ENCODE results near the gene SOAT2.
A peak's percentile ranks its signal among the peaks of the same experiment; 100 is the strongest.

SOAT2 gene

GRCh38 chr12:53102883-53103807 lies at the start of gene SOAT2:
SOAT2 (plus strand) TSS chr12:53103486; CDS start chr12:53103578, 92 bp downstream.
- DNase-seq = no peak

GRCh38 chr12:53054112-53054878 lies 49.0 kb upstream of the SOAT2 start:
- peak; percentile 80 to 93 for DNase-seq

- no peak for DNase-seq
Measured at GRCh38 chr12:53055471-53056266, 47.6 kb upstream of the SOAT2 start.

DNA sequence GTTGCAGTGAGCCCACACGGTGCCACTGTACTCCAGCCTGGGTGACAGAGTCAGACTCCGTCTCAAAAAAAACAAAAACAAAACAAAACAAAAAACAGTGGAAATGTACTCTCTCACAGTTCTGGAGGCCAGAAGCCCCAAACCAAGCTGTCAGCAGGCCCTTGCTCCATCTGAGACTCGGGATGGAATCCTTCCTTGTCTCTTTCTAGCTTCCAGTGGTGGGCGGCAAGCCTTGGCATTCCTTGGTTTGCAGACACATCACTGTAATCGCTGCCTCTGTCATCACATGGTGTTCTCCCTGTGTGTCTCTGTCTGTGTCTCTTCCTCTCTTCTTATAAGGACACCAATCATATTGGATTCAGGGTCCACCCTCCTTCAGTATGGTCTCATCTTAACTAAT lies 47.0 kb upstream of the SOAT2 start:
- DNase-seq = no peak

DNA sequence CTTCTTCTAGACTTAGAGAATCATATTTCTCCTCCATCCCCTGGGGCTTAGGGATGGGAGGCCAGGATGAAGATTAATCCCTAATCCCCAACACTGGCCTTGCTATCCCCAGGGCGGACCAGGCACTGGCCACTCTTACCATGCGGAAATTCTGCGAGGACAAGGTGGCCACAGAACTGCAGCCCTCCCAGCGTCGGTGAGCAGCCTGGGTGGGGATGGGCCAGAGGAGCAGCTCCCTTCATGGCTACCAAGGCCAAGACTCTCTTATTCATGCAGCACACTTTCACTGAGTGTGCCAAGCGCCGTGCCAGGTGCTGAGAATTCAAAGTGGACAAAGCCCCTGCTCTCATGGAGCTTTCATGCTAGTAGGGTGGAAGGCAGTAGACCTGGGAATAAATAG lies 46.4 kb upstream of the SOAT2 start:
- DNase-seq = no peak

DNA sequence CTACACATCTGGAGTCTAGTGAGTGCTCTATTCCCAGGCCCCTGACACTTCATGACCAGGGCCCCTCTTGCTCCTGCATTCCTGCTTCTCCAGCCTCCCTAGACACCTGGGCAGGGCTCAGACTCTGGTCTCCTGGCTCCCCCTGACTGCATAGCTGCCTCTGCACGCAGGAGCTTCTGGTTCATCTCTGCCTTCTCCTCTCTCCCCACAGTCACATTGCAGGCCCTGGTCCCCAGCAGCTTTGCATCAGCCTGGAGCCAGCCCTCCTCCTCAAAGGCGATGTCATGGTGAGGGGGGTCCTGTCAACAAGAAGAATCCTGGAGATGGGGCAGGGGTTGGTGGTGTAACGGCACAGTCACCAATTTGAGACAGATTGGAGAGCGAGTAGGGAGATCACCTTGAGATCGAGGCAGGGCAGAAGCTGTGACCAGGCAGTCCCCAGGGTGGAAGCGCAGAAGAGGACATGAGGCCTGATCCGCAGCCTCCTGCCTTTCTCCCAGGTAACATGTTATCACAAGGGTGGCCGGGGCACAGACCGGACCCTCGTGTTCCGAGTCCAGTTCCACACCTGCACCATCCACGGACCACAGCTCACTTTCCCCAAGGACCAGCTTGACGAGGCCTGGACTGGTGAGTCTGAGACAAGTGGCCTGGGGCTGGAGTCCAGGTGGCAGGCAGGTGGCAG lies 45.3 kb upstream of the SOAT2 start:
- no peak for DNase-seq

GRCh38 chr12:53058674-53059433 lies 44.4 kb upstream of the SOAT2 start:
- DNase-seq = no peak

- no peak for DNase-seq
Measured at GRCh38 chr12:53059434-53060063, 43.7 kb upstream of the SOAT2 start.

DNA sequence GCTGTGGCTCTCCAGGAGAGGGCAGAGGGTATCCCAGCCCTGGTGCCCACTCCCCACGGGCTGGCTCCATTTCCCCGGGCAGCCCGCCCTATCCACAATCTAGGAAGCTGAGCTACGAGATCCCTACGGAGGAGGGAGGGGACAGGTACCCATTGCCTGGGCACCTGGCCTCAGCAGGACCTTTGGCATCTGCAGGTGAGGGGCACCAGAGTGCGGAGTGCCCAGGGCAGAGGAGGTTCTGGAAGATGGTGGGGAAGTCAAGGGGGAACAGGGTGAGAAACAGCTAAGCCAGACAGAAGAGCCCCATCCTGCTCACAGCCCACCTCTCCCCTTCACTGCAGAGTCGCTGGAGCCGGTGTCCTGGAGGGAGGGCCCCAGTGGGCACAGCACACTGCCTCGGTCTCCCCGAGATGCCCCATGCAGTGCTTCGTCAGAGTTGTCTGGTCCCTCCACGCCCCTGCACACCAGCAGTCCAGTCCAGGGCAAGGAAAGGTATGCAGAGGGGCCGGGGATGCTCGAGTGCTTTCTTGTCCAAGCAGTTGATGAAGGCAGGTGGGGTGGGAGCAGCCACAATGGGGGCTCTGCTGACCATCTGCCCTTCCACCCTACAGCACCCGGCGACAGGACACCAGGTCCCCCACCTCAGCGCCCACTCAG lies 43.1 kb upstream of the SOAT2 start:
- DNase-seq = no peak

DNA sequence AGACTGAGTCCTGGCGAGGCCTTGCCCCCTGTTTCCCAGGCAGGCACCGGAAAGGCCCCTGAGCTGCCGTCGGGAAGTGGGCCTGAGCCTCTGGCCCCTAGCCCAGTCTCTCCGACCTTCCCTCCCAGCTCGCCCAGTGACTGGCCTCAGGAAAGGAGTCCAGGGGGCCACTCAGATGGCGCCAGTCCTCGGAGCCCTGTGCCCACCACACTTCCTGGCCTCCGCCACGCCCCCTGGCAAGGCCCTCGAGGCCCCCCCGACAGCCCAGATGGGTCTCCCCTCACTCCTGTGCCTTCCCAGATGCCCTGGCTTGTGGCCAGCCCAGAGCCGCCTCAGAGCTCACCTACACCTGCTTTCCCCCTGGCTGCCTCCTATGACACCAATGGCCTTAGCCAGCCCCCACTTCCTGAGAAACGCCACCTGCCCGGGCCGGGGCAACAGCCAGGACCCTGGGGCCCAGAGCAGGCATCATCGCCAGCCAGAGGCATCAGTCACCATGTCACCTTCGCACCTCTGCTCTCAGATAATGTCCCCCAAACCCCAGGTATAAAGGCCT lies 42.5 kb upstream of the SOAT2 start:
- no peak for DNase-seq

DNA sequence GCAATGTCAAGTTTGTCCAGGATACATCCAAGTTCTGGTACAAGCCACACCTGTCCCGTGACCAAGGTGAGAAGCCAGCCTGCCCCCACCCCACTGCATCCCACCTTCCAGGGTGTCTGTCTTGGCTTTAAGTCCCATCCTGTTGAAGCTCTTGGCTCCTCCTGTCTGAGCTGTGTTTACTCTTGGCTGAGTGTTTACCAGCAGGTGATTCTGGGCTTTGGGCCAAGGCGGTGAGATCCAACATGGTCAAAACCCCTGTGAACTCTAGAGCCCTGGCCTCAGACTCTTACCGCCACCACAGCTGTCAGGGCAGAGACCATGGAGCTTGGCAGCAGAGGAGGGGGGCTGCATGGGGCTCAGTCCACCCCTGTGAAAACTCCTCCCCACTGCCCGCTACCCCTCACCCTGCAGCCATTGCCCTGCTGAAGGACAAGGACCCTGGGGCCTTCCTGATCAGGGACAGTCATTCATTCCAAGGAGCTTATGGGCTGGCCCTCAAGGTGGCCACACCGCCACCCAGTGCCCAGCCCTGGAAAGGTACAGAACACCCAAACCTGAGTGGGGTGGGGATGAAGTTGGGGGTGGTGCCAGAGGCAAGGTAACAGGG lies 41.8 kb upstream of the SOAT2 start:
- peak in 1 of 2 experiments; percentile 29 for DNase-seq

DNA sequence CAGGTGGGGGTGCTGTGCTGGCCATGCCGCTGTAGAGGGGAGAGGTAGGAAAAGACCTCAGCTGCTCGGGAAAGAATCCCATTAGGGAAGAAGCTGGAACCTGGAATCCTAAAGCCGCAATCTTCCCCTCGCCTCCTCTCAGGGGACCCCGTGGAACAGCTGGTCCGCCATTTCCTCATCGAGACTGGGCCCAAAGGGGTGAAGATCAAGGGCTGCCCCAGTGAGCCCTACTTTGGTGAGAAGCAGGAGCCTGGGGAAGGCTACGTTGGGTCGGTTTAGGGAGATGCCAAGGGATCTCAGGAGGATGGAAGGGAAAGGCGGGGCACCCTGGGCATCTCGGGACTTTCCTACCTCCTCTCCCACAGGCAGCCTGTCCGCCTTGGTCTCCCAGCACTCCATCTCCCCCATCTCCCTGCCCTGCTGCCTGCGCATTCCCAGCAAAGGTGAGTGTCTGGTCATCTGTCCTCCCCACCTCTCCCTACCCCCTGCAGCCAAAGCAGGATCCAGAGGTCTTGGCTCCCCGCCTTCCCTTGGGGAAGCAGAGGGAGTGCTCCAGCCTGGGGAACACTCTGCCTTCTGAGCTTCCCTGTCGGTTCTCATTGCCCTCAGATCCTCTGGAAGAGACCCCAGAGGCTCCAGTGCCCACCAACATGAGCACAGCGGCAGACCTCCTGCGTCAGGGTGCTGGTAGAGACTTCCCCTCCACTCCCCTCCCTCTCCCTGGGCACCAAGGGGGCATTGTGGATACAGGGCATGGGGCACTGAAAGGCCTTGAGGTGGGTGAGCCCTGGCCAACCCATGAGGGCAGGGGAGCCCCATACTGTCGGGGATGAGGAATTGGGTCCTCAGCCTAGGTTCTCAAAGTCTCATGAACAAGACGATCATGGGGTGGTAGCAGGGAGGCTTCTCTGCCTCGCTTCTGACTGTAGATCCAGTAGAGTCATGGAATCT lies 41.0 kb upstream of the SOAT2 start:
- DNase-seq = no peak

DNA sequence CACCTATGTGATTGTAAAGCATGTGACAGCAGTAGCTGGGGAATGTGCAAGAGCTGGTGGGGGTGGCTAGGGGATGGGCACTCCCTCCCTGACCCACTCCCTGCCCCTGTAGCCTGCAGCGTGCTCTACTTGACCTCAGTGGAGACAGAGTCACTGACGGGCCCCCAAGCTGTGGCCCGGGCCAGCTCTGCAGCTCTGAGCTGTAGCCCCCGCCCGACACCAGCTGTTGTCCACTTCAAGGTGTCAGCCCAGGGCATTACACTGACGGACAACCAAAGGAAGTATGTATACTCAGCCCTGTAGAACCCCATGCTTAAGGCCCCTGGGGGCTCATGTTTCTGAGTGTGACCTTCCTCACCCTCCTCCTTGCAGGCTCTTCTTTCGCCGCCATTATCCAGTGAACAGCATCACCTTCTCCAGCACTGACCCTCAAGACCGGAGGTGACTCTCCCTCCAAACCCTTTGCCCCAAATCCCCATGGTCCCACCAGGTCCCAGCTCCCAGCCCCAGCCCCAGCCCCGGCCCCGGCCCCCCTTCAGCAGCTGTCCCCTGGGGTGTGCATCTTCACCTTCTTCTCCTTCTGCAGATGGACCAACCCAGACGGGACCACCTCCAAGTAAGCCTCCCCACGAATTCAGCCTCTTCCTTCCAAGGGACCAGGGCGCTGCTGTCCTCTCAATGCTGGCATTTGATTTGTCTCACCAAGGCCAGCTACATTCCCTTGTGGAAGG lies 40.1 kb upstream of the SOAT2 start:
- no peak for DNase-seq

- DNase-seq = no peak
Measured at GRCh38 chr12:53063708-53064612, 39.3 kb upstream of the SOAT2 start.

DNA sequence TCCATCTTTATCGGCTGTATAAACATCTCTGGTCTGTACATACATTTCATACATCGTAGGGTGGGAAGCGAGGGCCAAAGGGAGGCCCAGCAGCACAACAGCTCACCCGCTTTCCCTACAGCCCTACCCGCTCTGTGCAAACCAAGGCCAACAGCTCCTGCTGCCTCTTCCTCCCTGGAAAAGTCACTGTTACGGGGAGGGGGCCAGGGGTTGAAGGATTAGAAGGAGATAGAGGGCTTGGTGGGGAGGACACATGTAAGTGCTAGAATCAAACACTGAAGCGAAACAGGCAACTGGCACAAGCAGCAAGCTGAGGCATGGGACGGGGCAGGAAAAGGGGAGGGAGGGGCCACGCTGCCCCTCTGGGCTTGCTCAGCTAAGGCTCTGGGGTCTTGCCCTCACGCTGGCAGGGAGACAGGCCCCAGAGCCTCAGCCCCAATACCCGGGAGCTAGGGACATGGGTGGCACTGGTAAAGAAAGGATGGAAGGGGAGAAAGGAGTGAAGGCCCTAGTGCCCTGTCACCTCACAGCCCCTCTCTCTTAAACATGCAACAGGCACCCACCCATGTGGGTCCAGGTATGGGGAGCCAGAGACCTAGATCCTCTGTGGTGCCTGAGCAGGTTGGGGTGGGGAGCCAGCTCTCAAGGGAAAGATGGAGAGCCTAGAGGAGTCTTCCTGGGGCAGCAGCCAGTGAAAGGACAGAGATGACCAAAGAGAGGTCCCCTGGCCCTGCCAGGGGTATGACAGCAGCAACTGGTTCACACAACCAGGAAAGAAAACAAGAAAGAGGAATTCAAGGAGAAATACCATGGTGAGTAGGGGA lies 38.5 kb upstream of the SOAT2 start:
- no peak for DNase-seq

DNA sequence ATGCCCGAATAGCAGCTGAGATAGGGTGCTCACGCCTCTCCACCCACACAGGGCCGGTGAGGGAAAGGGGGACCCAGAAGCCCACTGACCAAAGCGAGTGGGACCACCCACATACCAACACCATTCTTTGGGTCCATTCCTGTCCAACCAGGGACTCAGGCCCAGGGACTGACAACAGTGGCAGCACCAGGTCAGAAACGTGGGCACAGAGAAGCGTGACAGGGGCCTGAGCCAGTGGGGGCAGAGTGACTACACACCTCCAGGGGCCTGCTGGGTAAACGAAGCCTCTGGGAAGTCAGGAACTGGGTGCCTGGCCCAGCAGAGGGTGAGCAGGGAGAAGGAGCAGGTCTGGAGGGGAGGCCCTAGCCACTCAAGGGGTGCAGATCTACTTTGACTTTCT lies 37.8 kb upstream of the SOAT2 start:
- no peak for DNase-seq

All from NCI-H446 (cell line).